ENCODE measurements around the gene SCARB2.

DNA sequence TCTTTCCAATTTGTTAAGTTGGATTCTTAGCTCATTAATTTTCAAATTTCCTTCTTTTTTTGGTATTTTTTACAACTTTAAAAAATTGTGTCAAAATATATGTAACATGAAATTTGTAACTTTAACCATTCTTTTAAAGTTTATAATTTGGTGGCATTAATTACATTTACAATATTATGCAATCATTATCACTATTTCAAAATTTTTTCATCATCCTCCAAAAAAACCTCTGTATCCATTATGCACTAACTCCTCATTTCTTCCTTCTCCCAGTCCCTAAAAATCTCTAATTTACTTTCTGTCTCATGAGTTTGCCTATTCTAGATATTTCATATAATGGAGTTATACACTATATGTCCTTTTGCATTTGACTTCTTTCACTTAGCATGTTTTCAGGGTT lies 33.2 kb upstream of the SCARB2 start:
- no peak for TF ChIP-seq POLR2A (IDR thresholded peaks at IDR 0.05)
- TF ChIP-seq, protein P1, sequence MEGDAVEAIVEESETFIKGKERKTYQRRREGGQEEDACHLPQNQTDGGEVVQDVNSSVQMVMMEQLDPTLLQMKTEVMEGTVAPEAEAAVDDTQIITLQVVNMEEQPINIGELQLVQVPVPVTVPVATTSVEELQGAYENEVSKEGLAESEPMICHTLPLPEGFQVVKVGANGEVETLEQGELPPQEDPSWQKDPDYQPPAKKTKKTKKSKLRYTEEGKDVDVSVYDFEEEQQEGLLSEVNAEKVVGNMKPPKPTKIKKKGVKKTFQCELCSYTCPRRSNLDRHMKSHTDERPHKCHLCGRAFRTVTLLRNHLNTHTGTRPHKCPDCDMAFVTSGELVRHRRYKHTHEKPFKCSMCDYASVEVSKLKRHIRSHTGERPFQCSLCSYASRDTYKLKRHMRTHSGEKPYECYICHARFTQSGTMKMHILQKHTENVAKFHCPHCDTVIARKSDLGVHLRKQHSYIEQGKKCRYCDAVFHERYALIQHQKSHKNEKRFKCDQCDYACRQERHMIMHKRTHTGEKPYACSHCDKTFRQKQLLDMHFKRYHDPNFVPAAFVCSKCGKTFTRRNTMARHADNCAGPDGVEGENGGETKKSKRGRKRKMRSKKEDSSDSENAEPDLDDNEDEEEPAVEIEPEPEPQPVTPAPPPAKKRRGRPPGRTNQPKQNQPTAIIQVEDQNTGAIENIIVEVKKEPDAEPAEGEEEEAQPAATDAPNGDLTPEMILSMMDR (IDR thresholded peaks at IDR 0.05), result no peak

Data from heart left ventricle (tissue), 13 donors.